ENCODE data around the gene RPUSD2.

DNA sequence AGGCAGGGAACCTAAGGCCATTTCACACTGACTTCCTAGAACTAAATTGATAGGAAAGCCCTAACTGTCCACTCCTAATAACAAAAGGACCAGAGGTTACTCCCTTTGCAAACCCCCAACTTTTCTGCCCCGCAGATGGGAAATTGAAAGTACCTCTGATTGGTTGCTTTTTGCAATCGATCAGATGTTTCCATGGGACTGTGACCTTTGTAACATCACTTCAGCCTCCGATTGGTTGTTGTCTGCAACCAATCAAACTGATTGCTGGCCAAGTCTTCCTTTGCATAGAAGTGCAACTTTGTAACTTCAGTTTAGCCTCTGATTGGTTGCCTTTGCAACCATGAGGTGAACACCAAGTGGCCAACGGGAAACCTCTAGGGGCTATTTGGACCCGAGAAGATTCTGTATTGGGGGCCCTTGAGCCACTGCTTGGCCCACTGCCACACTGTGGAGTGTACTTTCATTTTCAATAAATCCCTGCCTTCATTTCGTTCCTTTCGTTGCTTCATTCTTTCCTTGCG lies 13.7 kb downstream of the RPUSD2 start:
- TF ChIP-seq POLR2AphosphoS5 (IDR thresholded peaks at IDR 0.05; ENCODE audit: low read depth) (no peak), GABPA (IDR thresholded peaks at IDR 0.05; ENCODE audit: low read depth) (no peak)
- TF ChIP-seq, protein P1, sequence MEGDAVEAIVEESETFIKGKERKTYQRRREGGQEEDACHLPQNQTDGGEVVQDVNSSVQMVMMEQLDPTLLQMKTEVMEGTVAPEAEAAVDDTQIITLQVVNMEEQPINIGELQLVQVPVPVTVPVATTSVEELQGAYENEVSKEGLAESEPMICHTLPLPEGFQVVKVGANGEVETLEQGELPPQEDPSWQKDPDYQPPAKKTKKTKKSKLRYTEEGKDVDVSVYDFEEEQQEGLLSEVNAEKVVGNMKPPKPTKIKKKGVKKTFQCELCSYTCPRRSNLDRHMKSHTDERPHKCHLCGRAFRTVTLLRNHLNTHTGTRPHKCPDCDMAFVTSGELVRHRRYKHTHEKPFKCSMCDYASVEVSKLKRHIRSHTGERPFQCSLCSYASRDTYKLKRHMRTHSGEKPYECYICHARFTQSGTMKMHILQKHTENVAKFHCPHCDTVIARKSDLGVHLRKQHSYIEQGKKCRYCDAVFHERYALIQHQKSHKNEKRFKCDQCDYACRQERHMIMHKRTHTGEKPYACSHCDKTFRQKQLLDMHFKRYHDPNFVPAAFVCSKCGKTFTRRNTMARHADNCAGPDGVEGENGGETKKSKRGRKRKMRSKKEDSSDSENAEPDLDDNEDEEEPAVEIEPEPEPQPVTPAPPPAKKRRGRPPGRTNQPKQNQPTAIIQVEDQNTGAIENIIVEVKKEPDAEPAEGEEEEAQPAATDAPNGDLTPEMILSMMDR (IDR thresholded peaks at IDR 0.05; ENCODE audit: insufficient read depth, low read length), result no peak
